PC-9 (cell line): ENCODE results near the gene JAML. TPM values are rescaled to one million over a fixed set of nuclear protein-coding genes. Genes with fewer than 3 reads are reported as not detected.

ENCODE experiments used
- BruUV-seq: library from RNA; stranded (reverse); fragments of 400-500 nt; replicated peaks from 2 replicates; lab custom pipeline; 2021; lab: Mats Ljungman, UMichigan
- CTCF ChIA-PET: fragments of 300-600 bp; sonication (Branson Sonifier 250); formaldehyde crosslinking; loops from one replicate; lab custom pipeline; 2022; ENCODE audit warnings: antibody characterized with exemption; lab: Charles Lee
- POLR2A ChIA-PET: fragments of 300-600 bp; sonication (Branson Sonifier 250); formaldehyde crosslinking; loops from one replicate; lab custom pipeline; 2022; ENCODE audit warnings: antibody characterized with exemption; ENCODE audit not compliant: unreplicated experiment; lab: Charles Lee
- DNase-seq, 2 experiments: peaks; one replicate each; pipeline versions ENCODE4 v3.0.0 to v3.0.0-alpha.2; 2015 to 2022; ENCODE audit warnings: mixed read lengths in 1 of 2
- H2AFZ ChIP-seq: fragments of 200-600 bp; sonication (generic); 2 replicates; pipeline ENCODE4 v1.8.1; 2017; ENCODE audit warnings: antibody characterized with exemption
- H3F3A ChIP-seq: fragments of 200-600 bp; sonication (generic); 2 replicates; pipeline ENCODE4 v1.8.1; 2017; ENCODE audit warnings: antibody characterized with exemption, mild to moderate bottlenecking, low read depth; ENCODE audit not compliant: insufficient read depth
- H3K27ac ChIP-seq: fragments of 200-600 bp; sonication (generic); 2 replicates; pipeline ENCODE4 v1.6.1; 2016; ENCODE audit warnings: mixed run types
- H3K27me3 ChIP-seq: fragments of 200-600 bp; sonication (generic); 2 replicates; pipeline ENCODE4 v1.6.1; 2016; ENCODE audit warnings: low read depth, mixed run types; ENCODE audit not compliant: insufficient read depth
- H3K36me3 ChIP-seq: fragments of 200-600 bp; sonication (generic); 2 replicates; pipeline ENCODE4 v1.6.1; 2016; ENCODE audit warnings: low read depth, mixed run types
- H3K4me1 ChIP-seq: fragments of 200-600 bp; sonication (generic); replicated peaks from 2 replicates; pipeline ENCODE4 v1.6.1; 2016; ENCODE audit warnings: mixed run types; ENCODE audit not compliant: insufficient read depth
- H3K4me2 ChIP-seq: fragments of 200-600 bp; sonication (generic); 2 replicates; pipeline ENCODE4 v1.6.1; 2017; ENCODE audit warnings: mixed run types
- H3K4me3 ChIP-seq: fragments of 200-600 bp; sonication (generic); 2 replicates; pipeline ENCODE4 v1.6.1; 2016; ENCODE audit warnings: mixed run types
- H3K79me2 ChIP-seq: fragments of 200-600 bp; sonication (generic); 2 replicates; pipeline ENCODE4 v1.6.1; 2017; ENCODE audit warnings: low read depth, mixed run types
- H3K9me2 ChIP-seq: fragments of 200-600 bp; sonication (generic); 2 replicates; pipeline ENCODE4 v1.8.1; 2017; ENCODE audit warnings: mild to moderate bottlenecking; ENCODE audit not compliant: insufficient read depth
- H3K9me3 ChIP-seq: fragments of 200-600 bp; sonication (generic); 2 replicates; pipeline ENCODE4 v1.8.1; 2016; ENCODE audit warnings: low read depth; ENCODE audit not compliant: insufficient read depth
- H4K20me1 ChIP-seq: fragments of 200-600 bp; sonication (generic); 2 replicates; pipeline ENCODE4 v1.8.1; 2017; ENCODE audit not compliant: insufficient read depth
- CTCF ChIP-seq: fragments of 200-600 bp; sonication (generic); conservative IDR thresholded peaks from 2 replicates; pipeline ENCODE4 v1.6.1; 2017; ENCODE audit warnings: mixed run types, antibody characterized with exemption, mild to moderate bottlenecking, moderate library complexity
- EZH2 ChIP-seq: fragments of 200-600 bp; sonication (generic); IDR thresholded peaks from 2 replicates; pipeline ENCODE4 v1.8.0; 2017; ENCODE audit warnings: antibody characterized with exemption, low read depth
- intact Hi-C: fragments of 100-400 bp; cut with micrococcal nuclease; formaldehyde crosslinking; loops from one replicate; pipeline ENCODE4 v1.10.0; 2022; ENCODE audit not compliant: unreplicated experiment
- total RNA-seq: library from RNA; stranded (reverse); gene quantifications from 2 replicates; pipeline ENCODE4 v1.2.3, GENCODE V29; 2021

JAML gene
- total RNA-seq, 1 experiment from 2014 or later, result not detected

DNA sequence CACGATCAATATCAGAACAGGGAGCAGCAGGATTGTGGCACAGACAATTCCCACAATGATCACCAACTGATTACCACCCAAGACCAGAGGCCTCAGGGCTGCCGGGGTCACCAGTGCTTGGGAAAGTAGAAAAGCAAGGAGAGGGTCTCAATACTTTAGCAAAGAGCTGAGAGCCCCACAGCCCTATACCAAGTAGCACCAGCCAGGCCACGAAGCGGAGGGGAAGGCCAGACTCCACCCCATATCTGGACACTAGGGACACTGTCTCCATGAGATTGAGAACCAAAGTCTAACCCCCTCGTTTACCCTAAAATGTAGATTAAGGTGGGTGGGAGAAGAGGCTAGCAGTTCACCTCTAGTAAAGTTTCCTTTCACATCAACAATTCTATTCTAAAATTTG is 24.3 kb downstream of the JAML start:
- H3K9me3 ChIP-seq, result no peaks in the 10 kb centered on the region
- no peaks in the 10 kb centered on the region for H3K79me2 ChIP-seq
- H3F3A ChIP-seq, result peaks cover 5% of the 10 kb centered on the region
- no peak overlapping the region for H3K4me2 ChIP-seq
- POLR2A ChIA-PET, result no interaction called here
- 0 out of 2 replicates have a peak, but pooled peaks cover 3% of the 10 kb centered on the region for H3K9me2 ChIP-seq
- DNase-seq, result no peak
- TF ChIP-seq EZH2 (no peak), CTCF (no peak)
- H3K27me3 ChIP-seq, result no peaks in the 10 kb centered on the region
- H3K4me3 ChIP-seq, result no peak overlapping the region
- H4K20me1 ChIP-seq, result no peaks in the 10 kb centered on the region
- H2AFZ ChIP-seq, result no peak overlapping the region
- no TSS peak for BruUV-seq
- CTCF ChIA-PET, result no interaction called here
- intact Hi-C loops, result no loop called here
- no peak overlapping the region for H3K27ac ChIP-seq
- peaks cover 9% of the 10 kb centered on the region for H3K4me1 ChIP-seq
- no peaks in the 10 kb centered on the region for H3K36me3 ChIP-seq

- H2AFZ ChIP-seq, result no peak overlapping the region
- H3K4me1 ChIP-seq, result peaks cover 16% of the 10 kb centered on the region
- CTCF ChIA-PET, result interaction anchor here (0.6 to 1.2 kb wide), 18 partner anchors 16 to 625 kb away, joined by 3 to 18 read pairs (median 4); partner anchors contain the start of genes MPZL2, MPZL3 and UBE4A
- POLR2A ChIA-PET, result interaction anchor here (0.6 to 0.8 kb wide), 2 partner anchors 154 to 424 kb away, joined by 3 read pairs; no protein-coding TSS in a partner anchor
- no TSS peak for BruUV-seq
- H3K36me3 ChIP-seq, result no peaks in the 10 kb centered on the region
- TF ChIP-seq EZH2 (no peak), CTCF (no peak)
- intact Hi-C loops, result loop anchor here (2.0 kb wide), 1 partner anchor 54 kb away; no protein-coding TSS in a partner anchor
- H4K20me1 ChIP-seq, result no peaks in the 10 kb centered on the region
- no peak for DNase-seq
- no peak overlapping the region for H3K4me2 ChIP-seq
- peaks cover 12% of the 10 kb centered on the region for H3F3A ChIP-seq
- H3K27me3 ChIP-seq, result no peaks in the 10 kb centered on the region
- H3K27ac ChIP-seq, result no peak overlapping the region
- H3K79me2 ChIP-seq, result no peaks in the 10 kb centered on the region
- H3K9me3 ChIP-seq, result no peaks in the 10 kb centered on the region
- H3K4me3 ChIP-seq, result no peak overlapping the region
- H3K9me2 ChIP-seq, result no peaks in the 10 kb centered on the region
These were observed 25.7 kb downstream of the JAML start for GRCh38 chr11:118199135-118199534.

DNA sequence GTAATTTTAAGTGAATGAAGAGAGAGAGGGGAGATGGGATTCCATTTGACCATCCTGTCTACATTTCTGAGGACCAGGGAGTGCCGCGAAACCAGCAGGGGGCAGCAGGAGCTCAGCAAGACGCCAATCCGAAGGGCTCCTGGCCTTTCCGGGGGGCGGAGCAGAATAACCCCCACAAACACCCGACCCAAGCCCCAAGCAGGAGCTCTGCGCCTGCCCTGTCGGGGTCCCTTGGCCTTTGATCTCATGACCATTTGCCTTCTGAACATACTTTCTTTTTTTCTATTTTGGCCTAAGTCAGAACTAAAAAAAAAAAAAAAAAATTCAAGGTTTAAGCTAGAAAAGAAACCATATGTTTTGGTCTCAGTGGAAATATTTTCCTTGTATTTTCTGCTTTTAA is 26.4 kb downstream of the JAML start:
- intact Hi-C loops, result loop anchor here (1.0 to 2.0 kb wide), 5 partner anchors 54 to 290 kb away; partner anchors contain the start of gene MPZL2
- no peaks in the 10 kb centered on the region for H3K79me2 ChIP-seq
- peaks cover 12% of the 10 kb centered on the region for H3F3A ChIP-seq
- H2AFZ ChIP-seq, result peak overlapping the region; percentile 52
- H4K20me1 ChIP-seq, result no peaks in the 10 kb centered on the region
- H3K4me2 ChIP-seq, result peak overlapping the region; percentile 82
- no peak for TF ChIP-seq EZH2
- TF ChIP-seq CTCF, result peak; percentile 98
- H3K36me3 ChIP-seq, result no peaks in the 10 kb centered on the region
- CTCF ChIA-PET, result interaction anchor here (0.6 to 1.2 kb wide), 22 partner anchors 17 to 625 kb away, joined by 3 to 18 read pairs (median 4); partner anchors contain the start of genes MPZL2, MPZL3 and UBE4A
- no peak overlapping the region for H3K27ac ChIP-seq
- no peaks in the 10 kb centered on the region for H3K9me3 ChIP-seq
- POLR2A ChIA-PET, result interaction anchor here (0.6 to 0.8 kb wide), 2 partner anchors 153 to 425 kb away, joined by 3 read pairs; no protein-coding TSS in a partner anchor
- DNase-seq, result peak in 1 of 2 experiments; percentile 74
- H3K4me3 ChIP-seq, result peak overlapping the region; percentile 44; the same call in 1 of the 2 replicates
- H3K27me3 ChIP-seq, result no peaks in the 10 kb centered on the region
- no peaks in the 10 kb centered on the region for H3K9me2 ChIP-seq
- H3K4me1 ChIP-seq, result peaks cover 16% of the 10 kb centered on the region
- BruUV-seq, result no TSS peak
